Large intestine (tissue), 3 donors: ENCODE data around the gene PKP4. TPM values are rescaled to one million over a fixed set of nuclear protein-coding genes. Genes with fewer than 3 reads are reported as not detected.

Experiments used
- DNase-seq, 2 donors: peaks; one replicate each; pipeline versions ENCODE4 v3.0.0 to v3.0.0-alpha.2; 2013
- H3K27ac ChIP-seq: one replicate; pipeline ENCODE4 v1.5.1; 2013; ENCODE audit warnings: low read length
- H3K27me3 ChIP-seq: 2 replicates; pipeline ENCODE4 v1.6.1; 2013; ENCODE audit warnings: low read length; ENCODE audit not compliant: control insufficient read depth, insufficient read depth
- H3K36me3 ChIP-seq: 2 replicates; pipeline ENCODE4 v1.6.1; 2013; ENCODE audit warnings: low read length; ENCODE audit not compliant: control insufficient read depth, insufficient read depth
- H3K4me1 ChIP-seq: one replicate; pipeline ENCODE4 v1.6.1; 2013; ENCODE audit warnings: low read length; ENCODE audit not compliant: control insufficient read depth, insufficient read depth
- H3K4me3 ChIP-seq: one replicate; pipeline ENCODE4 v1.5.1; 2013; ENCODE audit warnings: low read length
- H3K9me3 ChIP-seq: one replicate; pipeline ENCODE4 v1.6.1; 2013; ENCODE audit warnings: mild to moderate bottlenecking, low read depth, low read length, moderate library complexity; ENCODE audit not compliant: control insufficient read depth
- WGBS: methylation state at CpG from one replicate; pipeline ENCODE4 v1.1.5; 2013; ENCODE audit warnings: low lambda C conversion rate; ENCODE audit not compliant: insufficient coverage; 5-methylcytosine and 5-hydroxymethylcytosine counted together
- polyA plus RNA-seq: library from polyadenylated mRNA; unstranded; fragments of 120-200 nt; gene quantifications from one replicate; pipeline ENCODE4 v1.2.1, GENCODE V29; 2013

Gene PKP4
- polyA plus RNA-seq, 1 donor = 56.1 TPM

- Histone ChIP-seq H3K27me3 (no peaks in the 10 kb centered on the region), H3K36me3 (peaks cover 8% of the 10 kb centered on the region), H3K4me3 (no peak overlapping the region), H3K4me1 (no peaks in the 10 kb centered on the region), H3K27ac (no peak overlapping the region), H3K9me3 (no peaks in the 10 kb centered on the region)
- 80% methylated on average over 1 of the region's 3 CpGs for WGBS
- no peak for DNase-seq
Observed at GRCh38 chr2:158616480-158617000, 159.8 kb downstream of the PKP4 start.

DNA sequence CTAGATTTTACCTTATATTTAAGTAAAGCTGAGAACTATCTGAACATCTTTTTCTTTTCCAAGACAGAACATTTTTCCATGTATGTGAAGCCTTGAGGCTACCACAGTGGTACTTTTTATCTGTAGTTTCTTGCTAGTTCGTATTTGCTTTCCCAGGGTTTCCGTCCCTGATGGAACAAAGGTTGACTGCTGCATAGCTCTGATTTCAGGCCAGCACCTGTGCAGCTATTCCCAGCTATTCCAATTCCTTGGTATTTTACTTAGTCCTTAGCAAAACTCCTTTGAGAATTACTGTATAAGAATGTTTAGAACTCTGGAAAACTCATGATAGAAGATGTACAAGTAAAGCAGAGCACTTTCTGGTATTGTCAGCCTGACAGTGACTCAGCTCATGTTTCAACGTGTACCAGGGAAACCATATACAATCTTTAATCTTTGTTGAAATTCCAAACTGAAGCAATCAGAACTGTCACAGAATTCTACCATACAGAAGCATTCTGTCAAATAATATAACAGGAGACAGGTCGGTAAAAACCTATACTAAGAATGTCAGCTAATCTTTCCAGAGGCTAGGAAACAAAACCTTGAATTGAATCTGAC, 162.2 kb downstream of the PKP4 start:
- peak overlapping the region; percentile 9 for H3K27ac ChIP-seq
- 14% methylated on average over 1 of the region's 4 CpGs for WGBS
- H3K36me3 ChIP-seq = peaks cover 27% of the 10 kb centered on the region
- no peaks in the 10 kb centered on the region for H3K4me1 ChIP-seq
- no peaks in the 10 kb centered on the region for H3K9me3 ChIP-seq
- DNase-seq = peak in 1 of 2 donors; percentile 60
- H3K4me3 ChIP-seq = no peak overlapping the region
- H3K27me3 ChIP-seq = no peaks in the 10 kb centered on the region

DNA sequence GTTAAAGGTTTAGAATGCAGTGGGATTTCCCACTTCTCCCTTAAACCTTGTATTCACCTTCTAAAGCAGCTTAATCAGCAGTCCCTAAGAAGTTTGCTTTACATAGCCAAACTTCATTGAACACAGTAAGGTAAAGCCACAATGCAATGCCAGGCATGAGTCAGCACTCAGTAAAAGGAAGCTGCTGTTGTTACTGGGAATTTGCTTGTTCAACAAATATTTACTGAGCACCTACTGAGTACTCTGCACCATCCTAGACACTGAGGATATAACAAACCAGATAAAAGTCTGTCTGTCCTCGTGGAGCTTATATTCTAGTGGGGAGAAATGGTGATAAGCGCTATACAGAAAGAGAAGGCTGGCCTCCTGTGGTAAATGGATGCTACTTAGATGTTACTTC, 162.7 kb downstream of the PKP4 start:
- H3K27ac ChIP-seq = no peak overlapping the region
- H3K36me3 ChIP-seq = peaks cover 31% of the 10 kb centered on the region
- no peaks in the 10 kb centered on the region for H3K4me1 ChIP-seq
- H3K4me3 ChIP-seq = no peak overlapping the region
- no CpG with 5 or more reads among the region's 2 CpGs for WGBS
- DNase-seq = peak in 1 of 2 donors; percentile 48
- no peaks in the 10 kb centered on the region for H3K9me3 ChIP-seq
- no peaks in the 10 kb centered on the region for H3K27me3 ChIP-seq

GRCh38 chr2:158620656-158621055, 163.9 kb downstream of the PKP4 start:
- no peaks in the 10 kb centered on the region for H3K4me1 ChIP-seq
- WGBS = no CpG with 5 or more reads among the region's 2 CpGs
- peaks cover 38% of the 10 kb centered on the region for H3K36me3 ChIP-seq
- DNase-seq = no peak
- H3K4me3 ChIP-seq = no peak overlapping the region
- no peaks in the 10 kb centered on the region for H3K9me3 ChIP-seq
- no peak overlapping the region for H3K27ac ChIP-seq
- no peaks in the 10 kb centered on the region for H3K27me3 ChIP-seq

GRCh38 chr2:158624071-158624667, 167.4 kb downstream of the PKP4 start:
- Histone ChIP-seq H3K4me1 (no peaks in the 10 kb centered on the region), H3K36me3 (peaks cover 40% of the 10 kb centered on the region), H3K27ac (no peak overlapping the region), H3K4me3 (no peak overlapping the region), H3K9me3 (no peaks in the 10 kb centered on the region), H3K27me3 (no peaks in the 10 kb centered on the region)
- 100% methylated on average over 1 of the region's 3 CpGs for WGBS
- no peak for DNase-seq

DNA sequence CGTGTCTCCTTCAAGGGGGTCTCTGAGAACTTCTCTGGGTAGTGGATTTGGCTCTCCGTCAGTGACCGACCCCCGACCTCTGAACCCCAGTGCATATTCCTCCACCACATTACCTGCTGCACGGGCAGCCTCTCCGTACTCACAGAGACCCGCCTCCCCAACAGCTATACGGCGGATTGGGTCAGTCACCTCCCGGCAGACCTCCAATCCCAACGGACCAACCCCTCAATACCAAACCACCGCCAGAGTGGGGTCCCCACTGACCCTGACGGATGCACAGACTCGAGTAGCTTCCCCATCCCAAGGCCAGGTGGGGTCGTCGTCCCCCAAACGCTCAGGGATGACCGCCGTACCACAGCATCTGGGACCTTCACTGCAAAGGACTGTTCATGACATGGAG, 168.2 kb downstream of the PKP4 start:
- no peaks in the 10 kb centered on the region for H3K27me3 ChIP-seq
- DNase-seq = no peak
- no peaks in the 10 kb centered on the region for H3K9me3 ChIP-seq
- no peaks in the 10 kb centered on the region for H3K4me1 ChIP-seq
- H3K4me3 ChIP-seq = no peak overlapping the region
- peaks cover 40% of the 10 kb centered on the region for H3K36me3 ChIP-seq
- no peak overlapping the region for H3K27ac ChIP-seq
- WGBS = no CpG with 5 or more reads among the region's 19 CpGs

GRCh38 chr2:158629116-158629515, 172.4 kb downstream of the PKP4 start:
- WGBS = 83% methylated on average over 2 of the region's 5 CpGs
- no peak for DNase-seq
- no peak overlapping the region for H3K27ac ChIP-seq
- H3K36me3 ChIP-seq = peaks cover 38% of the 10 kb centered on the region
- H3K9me3 ChIP-seq = no peaks in the 10 kb centered on the region
- no peaks in the 10 kb centered on the region for H3K4me1 ChIP-seq
- H3K27me3 ChIP-seq = no peaks in the 10 kb centered on the region
- H3K4me3 ChIP-seq = no peak overlapping the region

GRCh38 chr2:158633261-158633660, 176.5 kb downstream of the PKP4 start:
- Histone ChIP-seq H3K9me3 (no peaks in the 10 kb centered on the region), H3K27me3 (no peaks in the 10 kb centered on the region), H3K27ac (no peak overlapping the region), H3K4me1 (no peaks in the 10 kb centered on the region), H3K4me3 (no peak overlapping the region), H3K36me3 (peaks cover 41% of the 10 kb centered on the region)
- WGBS = 100% methylated on average over 1 of the region's 2 CpGs
- no peak for DNase-seq

GRCh38 chr2:158634627-158635026, 177.9 kb downstream of the PKP4 start:
- H3K4me1 ChIP-seq = no peaks in the 10 kb centered on the region
- H3K36me3 ChIP-seq = peaks cover 42% of the 10 kb centered on the region
- H3K4me3 ChIP-seq = no peak overlapping the region
- no peaks in the 10 kb centered on the region for H3K9me3 ChIP-seq
- DNase-seq = no peak
- H3K27me3 ChIP-seq = no peaks in the 10 kb centered on the region
- WGBS = 100% methylated on average over 4 of the region's 5 CpGs
- H3K27ac ChIP-seq = no peak overlapping the region

GRCh38 chr2:158635961-158636601, 179.3 kb downstream of the PKP4 start:
- H3K27me3 ChIP-seq = no peaks in the 10 kb centered on the region
- peaks cover 47% of the 10 kb centered on the region for H3K36me3 ChIP-seq
- H3K4me1 ChIP-seq = no peaks in the 10 kb centered on the region
- no peaks in the 10 kb centered on the region for H3K9me3 ChIP-seq
- no peak overlapping the region for H3K4me3 ChIP-seq
- 84% methylated on average over 2 of the region's 3 CpGs for WGBS
- H3K27ac ChIP-seq = no peak overlapping the region
- DNase-seq = no peak
